A549 (cell line): Measurements from ENCODE around the gene TPD52L1. TPM values are rescaled to one million over a fixed set of nuclear protein-coding genes. Genes with fewer than 3 reads are reported as not detected.
A peak's percentile ranks its signal among the peaks of the same experiment; 100 is the strongest.

ENCODE experiments used
- ATAC-seq, 2 experiments: fragments of 200-7000 bp in 1 of 2; fragments of >200 bp in 1 of 2; cut with Nextera tagmentation in 1 of 2; cut with Tn5 transposase in 1 of 2; 3 replicates each; pipeline versions ENCODE4 v1.8.0 to v1.9.1; 2018 to 2020; ENCODE audit warnings: mild to moderate bottlenecking in 1 of 2, moderate library complexity in 1 of 2
- CTCF ChIA-PET: fragments of 300-600 bp; sonication (Branson Sonifier 250); formaldehyde crosslinking; extraction: SDS; loops from one replicate; lab custom pipeline; 2021; ENCODE audit warnings: antibody characterized with exemption, inconsistent platforms; lab: Yijun Ruan, JAX
- POLR2A ChIA-PET: fragments of 350-600 bp; formaldehyde crosslinking; extraction: SDS; loops from one replicate; lab custom pipeline; 2021; ENCODE audit warnings: antibody characterized with exemption, inconsistent platforms; lab: Yijun Ruan, JAX
- DNase-seq, 2 experiments: peaks; one replicate each; pipeline versions ENCODE4 v3.0.0 to v3.0.0-alpha.2; 2011 to 2016; ENCODE audit warnings: low read depth in 1 of 2, low spot score in 1 of 2
- FAIRE-seq: peaks from 2 replicates; lab custom pipeline; 2011; peaks lifted over from hg19 to GRCh38; lab: Jason Lieb, UNC
- H3K27ac ChIP-seq, 2 experiments: fragments of >200 bp; sonication (Bioruptor Twin); formaldehyde crosslinking; 3 replicates each; pipeline ENCODE4 v1.5.1; 2016 to 2017
- H3K4me1 ChIP-seq: fragments of >200 bp; sonication (Bioruptor Twin); formaldehyde crosslinking; 3 replicates; pipeline ENCODE4 v1.6.1; 2016
- H3K4me2 ChIP-seq: fragments of >200 bp; sonication (Bioruptor Twin); formaldehyde crosslinking; 3 replicates; pipeline ENCODE4 v1.6.1; 2016
- H3K4me3 ChIP-seq: fragments of >200 bp; sonication (Bioruptor Twin); formaldehyde crosslinking; 3 replicates; pipeline ENCODE4 v1.5.1; 2016
- H3K9me3 ChIP-seq: fragments of >200 bp; sonication (Bioruptor Twin); formaldehyde crosslinking; 3 replicates; pipeline ENCODE4 v1.6.1; 2016
- BHLHE40 ChIP-seq: IDR thresholded peaks from 2 replicates; pipeline ENCODE4 v1.6.1; 2012; ENCODE audit warnings: low read depth, low read length, inconsistent platforms
- CBX8 ChIP-seq: fragments of 200-600 bp; sonication (generic); IDR thresholded peaks from 2 replicates; pipeline ENCODE4 v1.6.1; 2016
- CHD2 ChIP-seq: fragments of 150-350 bp; IDR thresholded peaks from 2 replicates; pipeline ENCODE4 v1.6.1; 2014; ENCODE audit warnings: low read length; ENCODE audit not compliant: partially characterized antibody
- FOSL2 ChIP-seq, 2 experiments: fragments of 450-650 bp in 1 of 2; fragments of >200 bp in 1 of 2; sonication (Bioruptor Twin) in 1 of 2; formaldehyde crosslinking; IDR thresholded peaks; 2 replicates each; pipeline versions ENCODE4 v1.5.0 to v1.6.1; 2016 to 2020; ENCODE audit warnings: mild to moderate bottlenecking in 1 of 2, moderate library complexity in 1 of 2
- GATA3 ChIP-seq: IDR thresholded peaks from 2 replicates; pipeline ENCODE4 v1.6.1; 2012; ENCODE audit warnings: borderline replicate concordance
- KDM1A ChIP-seq: fragments of 200-600 bp; sonication (generic); IDR thresholded peaks from 2 replicates; pipeline ENCODE4 v1.6.1; 2016; ENCODE audit warnings: low read depth, mild to moderate bottlenecking
- KDM5A ChIP-seq: fragments of 200-600 bp; sonication (generic); IDR thresholded peaks from 2 replicates; pipeline ENCODE4 v1.6.1; 2016; ENCODE audit warnings: antibody characterized with exemption, mild to moderate bottlenecking
- MAFK ChIP-seq: fragments of 450-650 bp; IDR thresholded peaks from 2 replicates; pipeline ENCODE4 v1.6.1; 2014; ENCODE audit not compliant: partially characterized antibody
- MAZ ChIP-seq: fragments of 150-350 bp; IDR thresholded peaks from 2 replicates; pipeline ENCODE4 v1.6.1; 2014; ENCODE audit warnings: antibody characterized with exemption, low read depth, low read length, borderline replicate concordance
- NFE2L2 ChIP-seq: fragments of 150-350 bp; conservative IDR thresholded peaks from 2 replicates; pipeline ENCODE4 v1.6.1; 2014; ENCODE audit warnings: low read length
- NR3C1 ChIP-seq: fragments of >200 bp; sonication (Bioruptor Twin); formaldehyde crosslinking; IDR thresholded peaks from 3 replicates; pipeline ENCODE4 v1.6.1; 2017
- PBX3 ChIP-seq: IDR thresholded peaks from 2 replicates; pipeline ENCODE4 v1.6.1; 2012
- PHF8 ChIP-seq: fragments of 200-600 bp; sonication (generic); IDR thresholded peaks from 2 replicates; pipeline ENCODE4 v1.6.1; 2016; ENCODE audit warnings: low read depth, mild to moderate bottlenecking, antibody characterized with exemption, moderate library complexity, borderline replicate concordance
- SREBF2 ChIP-seq: fragments of 450-650 bp; IDR thresholded peaks from 2 replicates; pipeline ENCODE4 v1.6.1; 2014; ENCODE audit warnings: mild to moderate bottlenecking, moderate library complexity
- ZFP36 ChIP-seq: fragments of 450-650 bp; IDR thresholded peaks from 2 replicates; pipeline ENCODE4 v1.6.1; 2014; ENCODE audit warnings: borderline replicate concordance; ENCODE audit not compliant: partially characterized antibody
- ZNF302 ChIP-seq: fragments of 250-450 bp; sonication (Bioruptor Pico); IDR thresholded peaks from 2 replicates; pipeline ENCODE4 v1.9.0; 2021; ENCODE audit warnings: inconsistent platforms, mild to moderate bottlenecking, moderate library complexity
- WGBS: methylation state at CpG from one replicate; pipeline ENCODE4 v1.1.6; 2017; ENCODE audit errors: missing lambda C conversion rate; 5-methylcytosine and 5-hydroxymethylcytosine counted together
- polyA plus RNA-seq, 4 experiments: library from polyadenylated mRNA; depleted of rRNA in 3 of 4; stranded (reverse); fragments of >200 nt; fragmentation: RNase III in 1 of 4; extraction: RNeasy Plus Mini Kit Qiagen cat#74134 plus additional on column Dnase treatment in 1 of 4; gene quantifications; 2 replicates in 3 of 4; 3 replicates in 1 of 4; pipeline ENCODE4 v1.2.3, GENCODE V29; 2011 to 2017
- TF ChIP-seq, protein P1 (sequence below): fragments of 200-600 bp; sonication (generic); IDR thresholded peaks from 2 replicates; pipeline ENCODE4 v1.6.1; 2016; ENCODE audit warnings: antibody characterized with exemption, mild to moderate bottlenecking, moderate library complexity
- TF ChIP-seq, protein P2 (sequence below): fragments of 450-650 bp; IDR thresholded peaks from 2 replicates; pipeline ENCODE4 v1.6.1; 2014; ENCODE audit warnings: antibody characterized with exemption

TPD52L1 gene
- polyA plus RNA-seq, 2 of the 4 experiments (the other 2 are of a cell fraction) = 90.1 to 144 TPM

GRCh38 chr6:125296471-125296870 lies 142.9 kb downstream of the TPD52L1 start:
- POLR2A ChIA-PET = no interaction called here
- H3K4me1 ChIP-seq = peaks cover 10% of the 10 kb centered on the region; the same call in 2 of the 3 replicates
- no peak overlapping the region for H3K4me2 ChIP-seq
- TF ChIP-seq KDM1A (no peak), PBX3 (no peak), MAZ (no peak), CBX8 (no peak), SREBF2 (no peak), MAFK (no peak), NR3C1 (no peak), KDM5A (no peak), FOSL2 (IDR thresholded peaks at IDR 0.05) (no peak), FOSL2 (CRISPR knock-in tag; IDR thresholded peaks at IDR 0.05) (no peak), NFE2L2 (no peak)
- TF ChIP-seq, protein P1, sequence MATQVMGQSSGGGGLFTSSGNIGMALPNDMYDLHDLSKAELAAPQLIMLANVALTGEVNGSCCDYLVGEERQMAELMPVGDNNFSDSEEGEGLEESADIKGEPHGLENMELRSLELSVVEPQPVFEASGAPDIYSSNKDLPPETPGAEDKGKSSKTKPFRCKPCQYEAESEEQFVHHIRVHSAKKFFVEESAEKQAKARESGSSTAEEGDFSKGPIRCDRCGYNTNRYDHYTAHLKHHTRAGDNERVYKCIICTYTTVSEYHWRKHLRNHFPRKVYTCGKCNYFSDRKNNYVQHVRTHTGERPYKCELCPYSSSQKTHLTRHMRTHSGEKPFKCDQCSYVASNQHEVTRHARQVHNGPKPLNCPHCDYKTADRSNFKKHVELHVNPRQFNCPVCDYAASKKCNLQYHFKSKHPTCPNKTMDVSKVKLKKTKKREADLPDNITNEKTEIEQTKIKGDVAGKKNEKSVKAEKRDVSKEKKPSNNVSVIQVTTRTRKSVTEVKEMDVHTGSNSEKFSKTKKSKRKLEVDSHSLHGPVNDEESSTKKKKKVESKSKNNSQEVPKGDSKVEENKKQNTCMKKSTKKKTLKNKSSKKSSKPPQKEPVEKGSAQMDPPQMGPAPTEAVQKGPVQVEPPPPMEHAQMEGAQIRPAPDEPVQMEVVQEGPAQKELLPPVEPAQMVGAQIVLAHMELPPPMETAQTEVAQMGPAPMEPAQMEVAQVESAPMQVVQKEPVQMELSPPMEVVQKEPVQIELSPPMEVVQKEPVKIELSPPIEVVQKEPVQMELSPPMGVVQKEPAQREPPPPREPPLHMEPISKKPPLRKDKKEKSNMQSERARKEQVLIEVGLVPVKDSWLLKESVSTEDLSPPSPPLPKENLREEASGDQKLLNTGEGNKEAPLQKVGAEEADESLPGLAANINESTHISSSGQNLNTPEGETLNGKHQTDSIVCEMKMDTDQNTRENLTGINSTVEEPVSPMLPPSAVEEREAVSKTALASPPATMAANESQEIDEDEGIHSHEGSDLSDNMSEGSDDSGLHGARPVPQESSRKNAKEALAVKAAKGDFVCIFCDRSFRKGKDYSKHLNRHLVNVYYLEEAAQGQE = no peak
- TF ChIP-seq, protein P2, sequence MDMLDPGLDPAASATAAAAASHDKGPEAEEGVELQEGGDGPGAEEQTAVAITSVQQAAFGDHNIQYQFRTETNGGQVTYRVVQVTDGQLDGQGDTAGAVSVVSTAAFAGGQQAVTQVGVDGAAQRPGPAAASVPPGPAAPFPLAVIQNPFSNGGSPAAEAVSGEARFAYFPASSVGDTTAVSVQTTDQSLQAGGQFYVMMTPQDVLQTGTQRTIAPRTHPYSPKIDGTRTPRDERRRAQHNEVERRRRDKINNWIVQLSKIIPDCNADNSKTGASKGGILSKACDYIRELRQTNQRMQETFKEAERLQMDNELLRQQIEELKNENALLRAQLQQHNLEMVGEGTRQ = no peak
- no peak overlapping the region for H3K27ac ChIP-seq
- WGBS = 100% methylated on average over 1 of the region's 1 CpG
- no peak overlapping the region for H3K4me3 ChIP-seq
- no peaks in the 10 kb centered on the region for H3K9me3 ChIP-seq
- DNase-seq (no peak), FAIRE-seq (no peak), ATAC-seq (no peak)
- CTCF ChIA-PET = no interaction called here

DNA sequence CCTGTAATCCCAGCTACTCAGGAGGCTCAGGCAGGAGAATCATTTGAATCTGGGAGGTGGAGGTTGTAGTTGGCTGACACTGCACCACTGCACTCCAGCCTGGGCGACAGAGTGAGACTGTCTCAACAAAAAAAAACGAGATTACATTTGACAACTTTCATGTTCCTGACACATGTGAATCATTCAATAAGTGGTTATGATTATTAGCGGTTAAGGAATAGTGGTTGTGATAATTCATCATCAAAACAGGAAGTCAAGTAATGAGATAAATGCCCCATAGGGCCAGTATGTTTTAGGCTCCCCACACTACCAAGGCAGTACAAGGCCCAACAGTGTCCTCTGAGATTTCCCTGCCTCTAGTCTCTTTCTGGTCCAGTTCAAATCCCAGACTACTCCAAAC lies 145.7 kb downstream of the TPD52L1 start:
- TF ChIP-seq GATA3 (no peak), ZNF302 (CRISPR knock-in tag) (no peak)
- Histone ChIP-seq H3K4me3 (no peak overlapping the region), H3K9me3 (no peaks in the 10 kb centered on the region), H3K4me1 (peaks cover 10% of the 10 kb centered on the region; the same call in 2 of the 3 replicates), H3K27ac (peak overlapping the region in 1 of 2 experiments; percentile 17; a peak in 1 of 6 replicates), H3K4me2 (peak overlapping the region; percentile 77)
- DNase-seq (no peak), ATAC-seq (no peak), FAIRE-seq (no peak)
- ChIA-PET CTCF (interaction anchor here (4.1 kb wide), 1 partner anchor 146 kb away, joined by 11 read pairs; the partner anchor contains the start of gene TPD52L1), POLR2A (no interaction called here)
- WGBS = 87% methylated on average over 3 of the region's 3 CpGs

DNA sequence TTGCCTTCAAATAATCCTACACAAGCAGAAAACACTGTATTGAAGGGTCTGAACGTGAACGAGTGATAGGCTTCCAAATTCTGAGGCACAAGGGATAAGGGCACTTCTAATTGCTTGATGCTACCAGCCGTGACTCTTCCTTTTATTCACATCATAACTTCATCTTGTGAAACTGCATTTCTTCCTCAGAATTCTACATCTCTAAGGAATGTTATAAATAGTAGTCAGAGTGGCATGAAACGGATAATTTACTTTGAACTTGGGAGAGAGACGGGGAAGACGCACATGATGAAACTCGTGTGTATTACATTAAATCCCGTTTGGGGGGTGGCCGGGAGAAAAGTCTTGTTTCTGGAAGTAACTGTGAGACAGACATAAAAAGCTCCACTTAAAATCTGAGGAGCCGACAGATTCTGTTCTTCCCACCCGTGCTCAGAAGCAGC lies 147.4 kb downstream of the TPD52L1 start:
- ChIA-PET POLR2A (interaction anchor here (1.2 to 1.6 kb wide), 5 partner anchors 99 to 489 kb away, joined by 3 to 8 read pairs (median 5); no protein-coding TSS in a partner anchor), CTCF (interaction anchor here (1.0 to 4.1 kb wide), 7 partner anchors 9 to 430 kb away, joined by 3 to 11 read pairs (median 4); partner anchors contain the start of gene TPD52L1)
- DNase-seq = no peak
- H3K4me3 ChIP-seq = peak overlapping the region; percentile 66
- peak overlapping the region; percentile 77 for H3K4me2 ChIP-seq
- no peak for FAIRE-seq
- H3K9me3 ChIP-seq = no peaks in the 10 kb centered on the region
- TF ChIP-seq BHLHE40 = no peak
- TF ChIP-seq ZFP36 = no peak
- TF ChIP-seq PHF8 = no peak
- TF ChIP-seq CHD2 = no peak
- peak overlapping the region; percentile 87 to 99 for H3K27ac ChIP-seq
- ATAC-seq = 0 out of 6 replicates have a peak, but pooled peaks have one; percentile 4 to 10
- under 1% methylated on average over 11 of the region's 11 CpGs for WGBS
- H3K4me1 ChIP-seq = peaks cover 10% of the 10 kb centered on the region; the same call in 2 of the 3 replicates
